Measurements from ENCODE around the gene BUB3.
A peak's percentile ranks its signal among the peaks of the same experiment; 100 is the strongest.

BUB3 gene

GRCh38 chr10:123154092-123154710 lies at the start of gene BUB3:
TSS of gene BUB3 (plus strand) at chr10:123154402. CDS start at chr10:123154918, 516 bp downstream.
- peak; percentile 91 for DNase-seq

GRCh38 chr10:123109466-123109865 lies 44.7 kb upstream of the BUB3 start:
- no peak for DNase-seq

GRCh38 chr10:123117644-123118417 lies 36.4 kb upstream of the BUB3 start:
- no peak for DNase-seq

GRCh38 chr10:123119081-123119480 lies 35.1 kb upstream of the BUB3 start:
- no peak for DNase-seq

- no peak for DNase-seq
Measured at GRCh38 chr10:123126246-123126645, 28.0 kb upstream of the BUB3 start.

GRCh38 chr10:123129618-123130271 lies 24.5 kb upstream of the BUB3 start:
- no peak for DNase-seq

- DNase-seq, result peak; percentile 74
Measured at GRCh38 chr10:123132576-123133477, 21.4 kb upstream of the BUB3 start.

- no peak for DNase-seq
Measured at GRCh38 chr10:123133541-123134342, 20.5 kb upstream of the BUB3 start.

- DNase-seq, result no peak
Measured at GRCh38 chr10:123134343-123134914, 19.8 kb upstream of the BUB3 start.

- DNase-seq, result no peak
Measured at GRCh38 chr10:123134915-123135414, 19.2 kb upstream of the BUB3 start.

GRCh38 chr10:123135415-123136141 lies 18.6 kb upstream of the BUB3 start, which contains the start of gene HMX3:
TSS of gene HMX3 (plus strand) at chr10:123135970. CDS start at chr10:123136051, 81 bp downstream.
- no peak for DNase-seq

- no peak for DNase-seq
Measured at GRCh38 chr10:123136221-123136805, 17.9 kb upstream of the BUB3 start.

- no peak for DNase-seq
Measured at GRCh38 chr10:123136806-123137642, 17.2 kb upstream of the BUB3 start.

GRCh38 chr10:123139165-123139520 lies 15.1 kb upstream of the BUB3 start:
- DNase-seq, result no peak

GRCh38 chr10:123139521-123140163 lies 14.6 kb upstream of the BUB3 start:
- no peak for DNase-seq

- DNase-seq, result no peak
Measured at GRCh38 chr10:123140164-123140982, 13.8 kb upstream of the BUB3 start.

GRCh38 chr10:123140983-123141390 lies 13.2 kb upstream of the BUB3 start:
- DNase-seq, result no peak
